ENCODE results near the gene AMFR. TPM values are rescaled to one million over a fixed set of nuclear protein-coding genes. Genes with fewer than 3 reads are reported as not detected.

Gene AMFR
- total RNA-seq, 2 donors from 2014 or later = 68.7 to 92.4 TPM

DNA sequence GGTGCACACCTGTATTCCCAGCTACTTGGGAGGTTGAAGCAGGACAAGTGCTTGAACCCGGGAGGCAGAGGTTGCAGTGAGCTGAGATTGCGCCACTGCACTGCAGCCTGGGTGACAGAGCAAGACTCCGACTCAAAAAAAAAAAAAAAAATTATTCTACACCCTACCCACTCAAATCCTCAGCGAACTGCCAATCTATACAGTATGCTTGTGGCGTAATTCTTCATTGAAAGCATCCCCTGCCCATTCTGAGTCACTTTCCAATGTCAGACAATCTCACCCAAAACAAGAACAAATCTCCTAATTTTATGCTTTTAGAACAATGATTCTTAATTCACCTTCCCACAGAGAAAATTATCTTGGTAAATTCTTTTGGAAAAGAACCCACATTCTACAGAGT lies 12.0 kb downstream of the AMFR start:
- Histone ChIP-seq H3K27ac (no peak overlapping the region), H3K4me3 (no peak overlapping the region), H3K9me3 (no peaks in the 10 kb centered on the region), H3K9ac (ENCODE audit: low read depth in 2 of 2, low read length in 2 of 2) (no peak overlapping the region), H3K27me3 (no peaks in the 10 kb centered on the region), H3K4me1 (no peaks in the 10 kb centered on the region), H3K36me3 (no peaks in the 10 kb centered on the region)
- TF ChIP-seq, protein P1, sequence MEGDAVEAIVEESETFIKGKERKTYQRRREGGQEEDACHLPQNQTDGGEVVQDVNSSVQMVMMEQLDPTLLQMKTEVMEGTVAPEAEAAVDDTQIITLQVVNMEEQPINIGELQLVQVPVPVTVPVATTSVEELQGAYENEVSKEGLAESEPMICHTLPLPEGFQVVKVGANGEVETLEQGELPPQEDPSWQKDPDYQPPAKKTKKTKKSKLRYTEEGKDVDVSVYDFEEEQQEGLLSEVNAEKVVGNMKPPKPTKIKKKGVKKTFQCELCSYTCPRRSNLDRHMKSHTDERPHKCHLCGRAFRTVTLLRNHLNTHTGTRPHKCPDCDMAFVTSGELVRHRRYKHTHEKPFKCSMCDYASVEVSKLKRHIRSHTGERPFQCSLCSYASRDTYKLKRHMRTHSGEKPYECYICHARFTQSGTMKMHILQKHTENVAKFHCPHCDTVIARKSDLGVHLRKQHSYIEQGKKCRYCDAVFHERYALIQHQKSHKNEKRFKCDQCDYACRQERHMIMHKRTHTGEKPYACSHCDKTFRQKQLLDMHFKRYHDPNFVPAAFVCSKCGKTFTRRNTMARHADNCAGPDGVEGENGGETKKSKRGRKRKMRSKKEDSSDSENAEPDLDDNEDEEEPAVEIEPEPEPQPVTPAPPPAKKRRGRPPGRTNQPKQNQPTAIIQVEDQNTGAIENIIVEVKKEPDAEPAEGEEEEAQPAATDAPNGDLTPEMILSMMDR (IDR thresholded peaks at IDR 0.05) = no peak
- DNase-seq = no peak
- intact Hi-C loops (cut with DNase I) = no loop called here

DNA sequence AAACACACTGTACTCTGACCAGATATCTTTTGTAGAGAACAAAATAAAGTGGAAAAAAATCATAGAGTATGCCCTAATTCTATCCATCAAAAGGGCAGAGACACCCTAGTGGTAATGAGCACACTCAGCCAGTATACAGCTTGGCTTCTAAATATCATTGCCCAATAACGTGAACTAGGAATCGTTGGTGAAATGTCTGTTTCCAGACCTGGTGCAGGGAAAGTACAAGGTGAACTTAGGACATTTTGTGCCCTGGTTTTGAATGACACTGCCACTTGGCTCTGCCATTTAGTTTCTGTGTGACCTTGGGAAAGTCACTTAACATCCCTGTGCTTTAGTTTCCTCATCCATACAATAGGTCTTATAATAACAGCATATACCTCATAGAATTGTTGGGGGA lies 13.7 kb downstream of the AMFR start:
- no peaks in the 10 kb centered on the region for H3K36me3 ChIP-seq
- H3K4me1 ChIP-seq = no peaks in the 10 kb centered on the region
- H3K27me3 ChIP-seq = no peaks in the 10 kb centered on the region
- no peak overlapping the region for H3K27ac ChIP-seq
- intact Hi-C loops (cut with DNase I) = no loop called here
- TF ChIP-seq, protein P1 (IDR thresholded peaks at IDR 0.05) = no peak
- H3K9ac ChIP-seq (ENCODE audit: low read depth in 2 of 2, low read length in 2 of 2) = no peak overlapping the region
- no peak for DNase-seq
- H3K4me3 ChIP-seq = no peak overlapping the region
- no peaks in the 10 kb centered on the region for H3K9me3 ChIP-seq

DNA sequence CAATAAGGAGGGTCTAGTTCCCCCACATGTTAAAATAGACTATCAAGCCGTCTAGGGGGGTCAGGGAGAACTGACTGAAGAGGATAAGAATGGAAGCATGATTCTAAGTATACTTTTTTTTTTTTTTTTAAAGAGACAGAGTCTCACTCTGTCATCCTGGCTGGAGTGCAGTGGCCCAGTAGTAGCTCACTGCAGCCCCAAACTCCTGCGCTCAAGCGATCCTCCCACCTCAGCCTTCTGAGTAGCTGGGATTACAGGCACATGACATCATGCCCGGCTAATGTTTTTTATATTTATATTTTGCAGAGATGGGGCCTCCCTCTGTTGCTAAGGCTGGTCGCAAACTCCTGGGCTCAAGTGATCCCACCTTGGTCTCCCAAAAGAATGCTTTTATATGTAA lies 14.2 kb downstream of the AMFR start:
- H3K4me3 ChIP-seq = no peak overlapping the region
- H3K4me1 ChIP-seq = no peaks in the 10 kb centered on the region
- no peaks in the 10 kb centered on the region for H3K36me3 ChIP-seq
- no peak overlapping the region for H3K27ac ChIP-seq
- intact Hi-C loops (cut with DNase I) = no loop called here
- TF ChIP-seq, protein P1 (IDR thresholded peaks at IDR 0.05) = no peak
- H3K9me3 ChIP-seq = no peaks in the 10 kb centered on the region
- DNase-seq = no peak
- H3K27me3 ChIP-seq = no peaks in the 10 kb centered on the region
- no peak overlapping the region for H3K9ac ChIP-seq (ENCODE audit: low read depth in 2 of 2, low read length in 2 of 2)

DNA sequence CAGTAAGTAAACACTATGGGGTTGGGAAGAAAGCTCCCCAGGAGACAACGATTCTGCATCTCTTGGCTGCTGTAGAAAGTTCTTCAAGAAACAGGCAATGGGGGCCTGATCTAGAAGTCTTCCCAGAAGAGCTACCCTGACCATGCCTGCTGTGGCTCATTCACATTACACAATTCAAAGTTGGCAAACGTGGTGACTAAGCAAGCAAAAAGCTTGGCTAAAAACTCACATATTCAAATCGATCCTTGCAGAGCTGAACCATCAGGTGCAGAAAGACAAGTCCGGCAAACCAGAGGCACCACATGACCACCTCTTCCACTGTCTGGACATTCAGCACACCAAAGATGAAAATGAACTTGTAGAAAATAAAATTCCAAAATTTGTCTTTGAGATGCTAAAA lies 16.1 kb downstream of the AMFR start:
- Histone ChIP-seq H3K9ac (ENCODE audit: low read depth in 2 of 2, low read length in 2 of 2) (peak overlapping the region in 1 of 2 donors; percentile 8), H3K4me1 (no peaks in the 10 kb centered on the region), H3K4me3 (no peak overlapping the region), H3K36me3 (no peaks in the 10 kb centered on the region), H3K27me3 (no peaks in the 10 kb centered on the region), H3K9me3 (no peaks in the 10 kb centered on the region), H3K27ac (peak overlapping the region; percentile 72)
- DNase-seq = no peak
- intact Hi-C loops (cut with DNase I) = no loop called here
- TF ChIP-seq, protein P1 (IDR thresholded peaks at IDR 0.05) = no peak

DNA sequence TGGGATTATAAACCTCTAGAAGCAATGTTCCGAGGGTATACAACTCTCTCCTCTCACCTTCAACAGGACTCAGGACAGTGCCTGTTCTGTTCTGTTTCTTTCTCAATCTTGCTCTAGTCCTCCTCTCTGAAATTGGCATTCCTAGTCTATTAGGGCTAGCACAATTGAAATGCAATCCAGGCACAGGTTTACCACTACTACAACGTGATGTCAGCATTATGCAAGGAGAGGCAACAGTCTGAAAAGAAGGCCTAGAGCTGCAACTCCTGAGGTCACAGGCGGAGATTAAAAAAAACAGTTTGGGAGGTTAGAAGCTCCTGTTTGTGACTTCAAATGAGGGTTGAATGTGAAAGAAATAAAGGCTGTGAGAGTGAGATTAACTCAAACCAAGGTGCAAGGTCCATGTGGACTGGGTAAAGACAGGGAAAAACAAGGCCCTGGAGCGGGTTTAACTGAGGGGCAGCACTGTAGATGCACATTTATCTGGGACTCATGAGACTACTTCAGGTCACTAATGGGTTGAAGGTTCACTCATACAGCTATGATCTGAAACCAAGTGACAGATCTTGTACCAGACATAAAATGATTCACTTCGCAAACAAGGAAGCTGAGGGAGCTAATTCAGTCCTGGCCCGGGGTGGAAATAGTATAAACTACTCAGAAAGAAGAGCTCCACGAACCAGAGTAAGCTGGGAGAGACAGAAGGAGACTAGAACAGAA lies 16.8 kb downstream of the AMFR start:
- Histone ChIP-seq H3K36me3 (no peaks in the 10 kb centered on the region), H3K4me3 (no peak overlapping the region), H3K9ac (ENCODE audit: low read depth in 2 of 2, low read length in 2 of 2) (peak overlapping the region in 1 of 2 donors; percentile 8), H3K27ac (peak overlapping the region; percentile 72), H3K9me3 (no peaks in the 10 kb centered on the region), H3K4me1 (no peaks in the 10 kb centered on the region), H3K27me3 (no peaks in the 10 kb centered on the region)
- intact Hi-C loops (cut with DNase I) = no loop called here
- TF ChIP-seq, protein P1 (IDR thresholded peaks at IDR 0.05) = no peak
- DNase-seq = peak; percentile 36
